Gastrocnemius medialis (tissue), 4 donors: Measurements from ENCODE around the gene WNT10A. TPM values are rescaled to one million over a fixed set of nuclear protein-coding genes. Genes with fewer than 3 reads are reported as not detected.
"Not testable (repeated sequence)": the region's sequence is repeated elsewhere in the genome, so short reads cannot be mapped to it uniquely, and the experiment has no call there.

ENCODE experiments used
- ATAC-seq, 2 donors: fragments of 150-250 bp; one replicate each; pipeline ENCODE4 v1.9.1; 2016
- DNase-seq, 2 donors: peaks; one replicate each; pipeline ENCODE4 v3.0.0-alpha.2; 2019
- H3K27ac ChIP-seq, 4 donors: fragments of 200-600 bp; sonication (generic); 1 replicate in 1 of 4; 2 replicates in 3 of 4; pipeline ENCODE4 v1.5.1; 2016 to 2018; ENCODE audit warnings: mild to moderate bottlenecking in 2 of 4, moderate library complexity in 1 of 4
- H3K27me3 ChIP-seq, 3 donors: fragments of 200-600 bp; sonication (generic) in 2 of 3; 1 replicate in 1 of 3; 2 replicates in 2 of 3; pipeline versions ENCODE4 v1.5.1 to v1.6.0; 2016 to 2019; ENCODE audit warnings: mild to moderate bottlenecking in 1 of 3, moderate library complexity in 1 of 3
- H3K36me3 ChIP-seq, 2 donors: fragments of 200-600 bp; sonication (generic) in 1 of 2; one replicate each; pipeline ENCODE4 v1.5.1; 2017 to 2018
- H3K4me1 ChIP-seq, 2 donors: fragments of 200-600 bp; sonication (generic) in 1 of 2; one replicate each; pipeline ENCODE4 v1.5.1; 2016 to 2017; ENCODE audit warnings: mild to moderate bottlenecking in 2 of 2
- H3K4me3 ChIP-seq, 4 donors: fragments of 200-600 bp; sonication (generic) in 3 of 4; 1 replicate in 1 of 4; 2 replicates in 3 of 4; pipeline ENCODE4 v1.5.1; 2016 to 2019; ENCODE audit warnings: mild to moderate bottlenecking in 2 of 4
- H3K9me3 ChIP-seq, 3 donors: fragments of 200-600 bp; sonication (generic) in 2 of 3; 1 replicate in 1 of 3; 2 replicates in 2 of 3; pipeline ENCODE4 v1.5.1; 2016 to 2019
- CTCF ChIP-seq, 5 experiments: fragments of 450-650 bp in 3 of 5; fragments of 200-600 bp in 2 of 5; sonication (generic) in 2 of 5; IDR thresholded peaks in 4 of 5; conservative IDR thresholded peaks in 1 of 5; 1 replicate in 4 of 5; 2 replicates in 1 of 5; pipeline ENCODE4 v1.5.1; 2016 to 2019; ENCODE audit warnings: antibody characterized with exemption in 5 of 5, mild to moderate bottlenecking in 3 of 5, moderate library complexity in 3 of 5
- POLR2A ChIP-seq, 2 donors: fragments of 450-650 bp; IDR thresholded peaks; one replicate each; pipeline ENCODE4 v1.6.1; 2017; ENCODE audit warnings: antibody characterized with exemption in 2 of 2, mild to moderate bottlenecking in 2 of 2, moderate library complexity in 2 of 2
- in situ Hi-C, 4 donors: fragments of 200-750 bp; cut with MboI; loops; one replicate each; pipeline versions ENCODE4 v1.15.0 to v1.8.0; 2017; ENCODE audit warnings: low sequenced_read_pairs in 4 of 4
- intact Hi-C: fragments of 100-400 bp; cut with DNase I; formaldehyde crosslinking; loops from one replicate; pipeline ENCODE4 v1.15.1; 2023; ENCODE audit warnings: low total_unique reads
- total RNA-seq, 4 donors: library from RNA; depleted of rRNA; stranded (reverse); fragments of >200 nt; gene quantifications; one replicate each; pipeline versions ENCODE4 v1.1.0 to v1.2.3, GENCODE V29; 2016

WNT10A gene
- total RNA-seq, 4 donors from 2014 or later = not detected

DNA sequence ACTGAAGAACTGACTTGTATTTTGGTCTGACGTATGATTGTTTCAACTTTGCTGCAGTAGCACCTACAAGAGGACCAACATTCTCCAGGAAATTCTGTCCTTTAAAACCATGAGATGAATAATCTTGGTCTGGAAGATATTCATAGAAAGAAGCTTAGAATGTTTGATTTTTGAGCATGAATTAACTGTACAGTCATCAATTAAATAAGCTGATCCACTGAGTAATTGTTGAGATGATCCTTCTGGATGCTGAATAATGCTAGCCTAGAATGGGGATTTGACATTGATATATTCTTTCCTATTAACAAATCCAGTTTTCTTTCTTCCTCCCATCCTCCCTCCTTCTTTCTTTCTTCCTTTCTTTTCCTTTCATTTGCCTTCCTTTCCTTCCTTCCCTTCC is 39.9 kb downstream of the WNT10A start:
- intact Hi-C loops (no loop called here), in situ Hi-C loops (no loop called here)
- ATAC-seq (no peak), DNase-seq (no peak)
- H3K36me3 ChIP-seq = no peaks in the 10 kb centered on the region
- H3K9me3 ChIP-seq = no peaks in the 10 kb centered on the region
- no peak overlapping the region for H3K4me3 ChIP-seq
- H3K27me3 ChIP-seq = peaks cover 0 to 4% (median 0%) of the 10 kb centered on the region in 3 donors
- H3K27ac ChIP-seq = no peak overlapping the region
- TF ChIP-seq POLR2A (IDR thresholded peaks at IDR 0.05) (no peak), CTCF (IDR thresholded peaks at IDR 0.05 in 4 of 5, conservative IDR thresholded peaks at IDR 0.05 in 1 of 5) (no peak)
- no peaks in the 10 kb centered on the region for H3K4me1 ChIP-seq

- intact Hi-C loops = no loop called here
- Histone ChIP-seq H3K9me3 (no peaks in the 10 kb centered on the region), H3K36me3 (no peaks in the 10 kb centered on the region), H3K4me3 (no peak overlapping the region), H3K27me3 (peaks cover 0 to 4% (median 0%) of the 10 kb centered on the region in 3 donors), H3K27ac (no peak overlapping the region), H3K4me1 (no peaks in the 10 kb centered on the region)
- no peak for TF ChIP-seq POLR2A (IDR thresholded peaks at IDR 0.05)
- TF ChIP-seq CTCF (IDR thresholded peaks at IDR 0.05 in 4 of 5, conservative IDR thresholded peaks at IDR 0.05 in 1 of 5) = no peak
- in situ Hi-C loops = no loop called here
- ATAC-seq (no peak), DNase-seq (no peak)
Measured at GRCh38 chr2:218924757-218925156, 44.1 kb downstream of the WNT10A start.

- no peak overlapping the region for H3K27ac ChIP-seq
- no peak for ATAC-seq
- no peaks in the 10 kb centered on the region for H3K4me1 ChIP-seq
- intact Hi-C loops (no loop called here), in situ Hi-C loops (no loop called here)
- DNase-seq = no peak
- no peak for TF ChIP-seq POLR2A (IDR thresholded peaks at IDR 0.05)
- no peak for TF ChIP-seq CTCF (IDR thresholded peaks at IDR 0.05 in 4 of 5, conservative IDR thresholded peaks at IDR 0.05 in 1 of 5)
- no peak overlapping the region for H3K4me3 ChIP-seq
- H3K27me3 ChIP-seq = peaks cover 0 to 4% (median 0%) of the 10 kb centered on the region in 3 donors
- no peaks in the 10 kb centered on the region for H3K9me3 ChIP-seq
- no peaks in the 10 kb centered on the region for H3K36me3 ChIP-seq
Measured at GRCh38 chr2:218925434-218925833, 44.8 kb downstream of the WNT10A start.

- no peak for DNase-seq
- H3K9me3 ChIP-seq = no peaks in the 10 kb centered on the region
- H3K36me3 ChIP-seq = no peaks in the 10 kb centered on the region
- intact Hi-C loops (no loop called here), in situ Hi-C loops (no loop called here)
- H3K27me3 ChIP-seq = peaks cover 0 to 4% (median 0%) of the 10 kb centered on the region in 3 donors
- no peak for ATAC-seq
- TF ChIP-seq CTCF (IDR thresholded peaks at IDR 0.05 in 4 of 5, conservative IDR thresholded peaks at IDR 0.05 in 1 of 5) = no peak
- no peak for TF ChIP-seq POLR2A (IDR thresholded peaks at IDR 0.05)
- no peak overlapping the region for H3K4me3 ChIP-seq
- no peaks in the 10 kb centered on the region for H3K4me1 ChIP-seq
- no peak overlapping the region for H3K27ac ChIP-seq
Measured at GRCh38 chr2:218927422-218927821, 46.8 kb downstream of the WNT10A start.

- in situ Hi-C loops (no loop called here), intact Hi-C loops (no loop called here)
- Histone ChIP-seq H3K27ac (no peak overlapping the region), H3K9me3 (no peaks in the 10 kb centered on the region), H3K4me3 (no peak overlapping the region), H3K27me3 (peaks cover 0 to 4% (median 0%) of the 10 kb centered on the region in 3 donors), H3K36me3 (no peaks in the 10 kb centered on the region), H3K4me1 (no peaks in the 10 kb centered on the region)
- TF ChIP-seq POLR2A (IDR thresholded peaks at IDR 0.05) (no peak), CTCF (IDR thresholded peaks at IDR 0.05 in 4 of 5, conservative IDR thresholded peaks at IDR 0.05 in 1 of 5) (no peak)
- no peak for DNase-seq
- ATAC-seq = no peak
Measured at GRCh38 chr2:218927876-218928275, 47.2 kb downstream of the WNT10A start.

- in situ Hi-C loops, H3K27me3 ChIP-seq, H3K4me1 ChIP-seq, H3K9me3 ChIP-seq, ATAC-seq, H3K36me3 ChIP-seq, H3K27ac ChIP-seq, intact Hi-C loops, DNase-seq, H3K4me3 ChIP-seq: not testable (repeated sequence)
Measured at GRCh38 chr2:218930488-218930887, 49.8 kb downstream of the WNT10A start.

DNA sequence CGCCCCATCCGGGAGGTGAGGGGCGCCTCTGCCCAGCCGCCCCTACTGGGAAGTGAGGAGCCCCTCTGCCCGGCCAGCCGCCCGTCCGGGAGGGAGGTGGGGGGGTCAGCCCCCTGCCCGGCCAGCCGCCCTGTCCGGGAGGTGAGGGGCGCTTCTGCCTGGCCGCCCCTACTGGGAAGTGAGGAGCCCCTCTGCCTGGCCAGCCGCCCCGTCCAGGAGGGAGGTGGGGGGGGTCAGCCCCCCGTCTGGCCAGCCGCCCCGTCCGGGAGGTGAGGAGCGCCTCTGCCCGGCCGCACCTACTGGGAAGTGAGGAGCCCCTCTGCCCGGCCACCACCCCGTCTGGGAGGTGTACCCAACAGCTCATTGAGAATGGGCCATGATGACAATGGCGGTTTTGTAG is 51.1 kb downstream of the WNT10A start:
- H3K4me3 ChIP-seq, H3K4me1 ChIP-seq, H3K9me3 ChIP-seq, H3K36me3 ChIP-seq, ATAC-seq, DNase-seq, H3K27ac ChIP-seq, intact Hi-C loops, in situ Hi-C loops: not testable (repeated sequence)
- H3K27me3 ChIP-seq = peaks cover 0 to 15% (median 14%) of the 10 kb centered on the region in 3 donors
